Measurements from ENCODE around the gene ST3GAL5. TPM values are rescaled to one million over a fixed set of nuclear protein-coding genes. Genes with fewer than 3 reads are reported as not detected.

The ST3GAL5 gene
- total and polyA plus RNA-seq, 2 donors (not counting 1 experiment from before 2014, with no cell fraction given) = 42.6 to 94.3 TPM

- WGBS (ENCODE audit: insufficient coverage) = no CpG with 5 or more reads among the region's 5 CpGs
- peaks cover 0 to 8% (median 7%) of the 10 kb centered on the region in 3 donors for H3K9me3 ChIP-seq (ENCODE audit: control extremely low read depth in 1 of 3, control insufficient read depth in 2 of 3, insufficient read depth in 1 of 3, low read length in 2 of 3)
- no peak for ATAC-seq (ENCODE audit: low read depth)
- CTCF ChIA-PET = interaction anchor here (8.0 to 12.7 kb wide), 3 partner anchors 63 to 185 kb away, joined by 138 to 250 read pairs (median 167); no protein-coding TSS in a partner anchor
- H3K27ac ChIP-seq (ENCODE audit: low read length in 2 of 2) = no peak overlapping the region
- H4K20me1 ChIP-seq (ENCODE audit: control insufficient read depth, insufficient read depth, low read length, poor library complexity, severe bottlenecking) = no peaks in the 10 kb centered on the region
- no peak overlapping the region for H2AFZ ChIP-seq (ENCODE audit: insufficient read depth, low read depth, low read length, poor library complexity, severe bottlenecking)
- no peak overlapping the region for H3K4me3 ChIP-seq (ENCODE audit: control extremely low read depth in 1 of 5, extremely low read depth in 1 of 5, insufficient read depth in 1 of 5, low read depth in 2 of 5, low read length in 4 of 5)
- H3K4me1 Mint-ChIP-seq = peaks cover 55% of the 10 kb centered on the region
- POLR2A ChIA-PET = no interaction called here
- no peaks in the 10 kb centered on the region for H3K9me3 Mint-ChIP-seq (ENCODE audit: insufficient read depth)
- H3K27me3 ChIP-seq (replicated peaks in 1 of 4; ENCODE audit: control extremely low read depth in 1 of 4, control insufficient read depth in 3 of 4, insufficient read depth in 4 of 4, low read length in 3 of 4) = no peaks in the 10 kb centered on the region
- intact Hi-C loops (cut with micrococcal nuclease) = no loop called here
- peak overlapping the region; percentile 13 for H3K4me3 Mint-ChIP-seq
- H3K4me2 ChIP-seq (replicated peaks; ENCODE audit: low read depth, low read length, poor library complexity, severe bottlenecking) = no peak overlapping the region
- H3K9ac ChIP-seq (ENCODE audit: low read length) = no peak overlapping the region
- no peak overlapping the region for H3K27ac Mint-ChIP-seq
- peaks cover 16 to 31% of the 10 kb centered on the region in 2 donors for H3K4me1 ChIP-seq (ENCODE audit: control insufficient read depth in 2 of 2, insufficient read depth in 2 of 2, low read length in 2 of 2)
- H3K36me3 ChIP-seq (replicated peaks in 1 of 2; ENCODE audit: control extremely low read depth in 1 of 2, control insufficient read depth in 1 of 2, extremely low read depth in 1 of 2, insufficient read depth in 2 of 2, low read length in 1 of 2) = no peaks in the 10 kb centered on the region
- TF ChIP-seq EZH2 (IDR thresholded peaks at IDR 0.05; ENCODE audit: borderline replicate concordance, insufficient read depth, low read depth, low read length, poor library complexity, severe bottlenecking) = no peak
- no peak for TF ChIP-seq CTCF (IDR thresholded peaks at IDR 0.05)
- H3K27me3 Mint-ChIP-seq = no peaks in the 10 kb centered on the region
- no peak for DNase-seq
- H3K79me2 ChIP-seq (ENCODE audit: control insufficient read depth, insufficient read depth, low read length) = peaks cover 27% of the 10 kb centered on the region
These were observed 3.6 kb upstream of the ST3GAL5 start for GRCh38 chr2:85892216-85892944.

All from B cell (primary cell).